Glomerular visceral epithelial cell (primary cell): ENCODE data around the gene OTX1.
"Not testable (repeated sequence)": the region's sequence is repeated elsewhere in the genome, so short reads cannot be mapped to it uniquely, and the experiment has no call there.

ENCODE experiments used
- DNase-seq: peaks from one replicate; pipeline ENCODE4 v3.0.0-alpha.2; 2016; ENCODE audit errors: extremely low spot score

OTX1 gene

GRCh38 chr2:63050334-63051041, at the start of gene OTX1:
OTX1 (plus strand) TSS chr2:63050830; CDS start chr2:63052991, 2,161 bp downstream.
- DNase-seq = peak; percentile 85

DNA sequence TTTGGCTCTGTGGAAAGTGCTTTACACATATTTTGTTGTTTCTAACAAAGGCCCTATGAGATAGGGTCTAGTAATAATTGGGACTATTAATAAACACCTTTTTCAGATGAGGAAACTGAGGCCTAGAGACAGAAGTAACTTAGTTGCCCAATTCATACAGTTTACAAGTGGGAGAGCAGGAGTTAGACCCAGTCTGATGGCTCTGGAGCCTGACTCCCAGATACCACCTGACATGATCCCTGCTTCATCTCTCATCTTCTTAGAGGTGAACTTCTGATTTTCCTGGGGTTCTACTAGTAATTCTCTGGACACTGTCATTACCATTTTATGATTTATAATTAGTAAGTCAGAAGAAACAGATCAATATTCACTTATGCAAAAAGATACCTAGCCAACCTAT, 49.1 kb upstream of the OTX1 start:
- no peak for DNase-seq

GRCh38 chr2:63003351-63003750, 47.3 kb upstream of the OTX1 start:
- no peak for DNase-seq

DNA sequence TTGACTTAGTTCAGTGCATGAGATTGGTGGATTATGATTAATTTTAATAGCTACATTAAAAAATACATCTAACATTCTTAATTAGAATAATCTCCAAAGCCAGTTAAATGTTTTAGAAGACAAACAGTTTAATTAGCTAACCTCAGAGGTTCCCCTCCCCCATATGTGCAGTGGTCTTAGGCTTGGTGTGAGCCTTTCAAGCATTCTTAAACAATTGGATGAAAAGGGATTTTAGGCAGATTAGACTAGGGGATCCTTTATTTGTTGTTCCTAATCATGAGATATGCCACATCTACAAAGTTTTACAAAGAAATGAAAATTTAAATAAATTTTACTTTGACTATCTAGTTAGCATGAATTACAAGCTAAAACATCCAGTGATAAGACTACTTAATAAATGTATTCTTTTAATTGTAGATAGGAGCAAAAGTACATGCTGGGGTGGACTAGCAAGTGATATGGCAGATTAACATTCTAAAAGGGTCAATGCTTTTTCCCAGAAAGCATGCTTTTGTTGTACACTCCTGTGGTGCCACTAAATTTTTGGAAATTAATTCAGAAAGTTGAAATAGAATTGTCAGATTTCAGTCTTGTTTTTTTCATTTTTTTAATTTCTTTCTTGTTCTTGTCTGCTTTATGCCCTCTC, 42.7 kb upstream of the OTX1 start:
- DNase-seq = no peak

DNA sequence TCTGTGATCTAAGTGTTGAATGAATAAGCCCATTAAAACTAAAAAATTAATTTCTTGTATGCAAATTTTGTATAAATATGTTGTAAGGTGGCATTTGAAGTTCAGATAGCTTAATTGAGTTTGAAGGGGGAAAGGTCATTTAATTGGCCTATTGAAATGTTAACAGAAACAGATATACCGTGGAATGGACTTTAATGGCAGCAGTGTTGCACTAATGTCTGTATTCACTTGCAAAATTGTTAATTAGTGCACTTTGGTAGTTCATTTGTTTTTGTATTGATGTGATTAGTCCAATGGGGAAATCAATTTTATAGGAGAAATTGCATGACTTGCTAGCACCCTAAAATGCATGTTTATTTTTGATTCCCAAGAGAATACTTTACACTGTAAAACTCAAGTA, 41.8 kb upstream of the OTX1 start:
- no peak for DNase-seq

DNA sequence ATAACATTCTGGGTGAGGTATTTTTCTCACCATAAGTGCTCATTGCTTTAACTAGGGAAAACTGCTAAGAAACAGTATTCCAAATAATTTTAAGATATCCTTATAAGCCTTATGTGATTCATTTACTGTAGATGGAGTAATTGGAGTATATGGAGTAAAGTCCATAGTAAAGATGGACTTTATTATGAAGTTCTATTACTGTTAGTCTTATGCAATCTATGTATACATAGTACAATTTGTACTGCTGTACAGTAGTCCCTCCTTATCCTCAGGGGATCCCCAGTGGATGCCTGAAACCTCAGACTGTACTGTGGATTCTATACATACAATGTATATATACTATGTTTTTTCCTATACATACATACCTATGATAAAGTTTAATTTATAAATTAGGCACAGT, 41.1 kb upstream of the OTX1 start:
- no peak for DNase-seq

DNA sequence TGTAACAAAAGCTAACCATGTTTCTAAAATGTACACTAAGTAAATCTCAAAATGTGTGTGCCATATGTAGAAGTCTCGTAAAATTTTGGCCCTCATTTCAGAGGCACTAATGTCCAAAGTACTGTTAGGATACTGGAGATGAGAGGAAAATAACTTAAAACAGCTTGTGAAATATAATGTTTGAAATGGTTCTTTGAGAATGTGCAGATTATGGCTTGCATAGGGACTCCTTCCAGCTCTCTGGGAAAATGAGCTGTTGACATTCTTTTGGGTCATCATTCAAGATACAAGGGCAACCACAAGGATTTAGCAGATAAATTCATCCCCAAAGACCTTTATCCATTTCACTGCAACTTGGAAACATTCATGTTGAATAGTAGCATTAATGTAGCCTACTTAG, 38.1 kb upstream of the OTX1 start:
- no peak for DNase-seq

DNA sequence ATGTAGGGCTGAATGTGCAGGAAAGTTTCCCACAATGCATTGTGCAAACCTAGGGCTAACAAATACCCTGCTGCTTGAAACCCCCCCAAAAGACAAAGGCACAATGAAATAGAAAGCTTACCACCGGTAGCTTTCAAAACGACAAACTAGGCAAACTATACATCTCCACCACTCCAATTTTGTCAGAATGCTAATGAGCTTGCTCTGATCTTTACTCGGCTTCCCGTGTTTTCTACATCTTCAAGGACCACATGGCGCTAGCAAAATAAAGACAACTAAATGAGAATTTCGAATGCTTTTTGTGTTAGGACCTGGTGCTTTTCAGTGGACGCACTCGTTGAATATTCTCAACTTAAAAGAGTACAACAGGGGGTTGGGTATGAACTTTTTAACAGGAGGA, 37.2 kb upstream of the OTX1 start:
- DNase-seq = no peak

DNA sequence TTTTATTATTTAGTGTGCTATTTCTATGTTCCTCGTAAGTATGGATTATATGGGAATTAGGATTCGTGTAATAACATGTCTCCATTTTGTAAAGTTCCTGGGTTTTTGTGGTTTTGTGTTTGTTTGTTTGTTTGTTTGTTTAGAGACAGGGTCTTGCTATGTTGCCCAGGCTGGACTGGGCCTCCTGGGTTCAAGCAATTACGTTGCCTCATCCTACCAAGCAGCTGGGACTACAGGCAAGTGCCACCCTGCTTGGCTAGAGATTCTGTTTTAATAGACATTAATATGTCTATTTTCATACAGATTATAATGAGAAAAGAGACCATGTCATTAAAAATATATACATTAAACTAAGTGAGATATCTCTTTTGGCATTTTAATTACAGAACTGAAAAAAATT, 35.2 kb upstream of the OTX1 start:
- DNase-seq = no peak

DNA sequence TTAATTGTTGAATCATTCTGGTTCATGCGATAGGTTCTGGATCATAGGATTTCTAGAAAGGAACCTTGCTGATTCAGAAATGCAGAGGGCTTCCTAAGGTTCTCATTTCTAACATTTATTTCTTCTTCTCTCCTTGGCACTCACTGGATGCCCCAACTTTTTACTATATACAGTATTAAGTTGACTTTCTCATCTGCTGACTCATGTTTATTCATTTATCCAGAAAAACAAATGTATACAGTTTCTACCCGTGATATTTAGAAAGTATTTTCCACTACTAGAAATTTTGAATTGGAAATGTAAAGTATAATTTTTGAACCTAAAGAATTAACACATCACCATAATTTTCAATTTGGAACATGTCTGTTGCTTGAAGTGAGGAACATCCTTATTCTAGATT, 32.2 kb upstream of the OTX1 start:
- DNase-seq = no peak

DNA sequence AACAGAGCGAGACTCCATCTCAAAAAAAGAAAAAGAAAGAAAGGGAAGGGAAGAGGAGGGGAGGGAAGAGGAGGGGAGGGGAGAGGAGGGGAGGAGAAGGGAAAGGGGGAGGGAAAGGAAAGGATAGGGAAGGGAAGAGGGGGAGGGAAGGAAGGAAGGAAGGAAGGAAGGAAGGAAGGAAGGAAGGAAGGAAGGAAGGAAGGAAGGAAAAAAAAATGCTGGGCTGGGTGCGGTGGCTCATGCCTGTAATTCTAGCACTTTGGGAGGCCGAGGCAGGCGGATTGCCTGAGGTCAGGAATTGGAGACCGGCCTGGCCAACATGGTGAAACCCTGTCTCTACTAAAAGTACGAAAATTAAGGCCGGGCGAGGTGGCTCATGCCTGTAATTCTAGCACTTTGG, 30.9 kb upstream of the OTX1 start:
- not testable (repeated sequence) for DNase-seq

DNA sequence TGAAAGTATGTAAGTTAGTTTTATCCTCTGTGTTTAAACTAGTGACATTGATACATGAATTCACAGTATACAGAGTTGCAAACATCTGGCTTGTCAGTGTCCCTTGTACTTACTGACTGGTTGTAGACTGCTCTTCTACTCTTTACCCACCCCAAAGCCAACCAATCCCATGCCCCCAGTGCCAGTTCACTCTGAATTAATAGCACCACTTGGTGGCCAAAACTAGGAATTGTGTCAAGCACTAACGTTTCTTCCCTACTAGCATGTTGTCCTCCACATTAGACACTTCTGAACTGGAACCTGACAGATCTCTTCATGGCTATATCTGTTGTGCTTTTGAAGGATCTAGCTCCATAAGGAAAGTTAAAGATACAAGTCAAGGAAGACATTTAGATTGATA, 27.2 kb upstream of the OTX1 start:
- peak; percentile 15 for DNase-seq

DNA sequence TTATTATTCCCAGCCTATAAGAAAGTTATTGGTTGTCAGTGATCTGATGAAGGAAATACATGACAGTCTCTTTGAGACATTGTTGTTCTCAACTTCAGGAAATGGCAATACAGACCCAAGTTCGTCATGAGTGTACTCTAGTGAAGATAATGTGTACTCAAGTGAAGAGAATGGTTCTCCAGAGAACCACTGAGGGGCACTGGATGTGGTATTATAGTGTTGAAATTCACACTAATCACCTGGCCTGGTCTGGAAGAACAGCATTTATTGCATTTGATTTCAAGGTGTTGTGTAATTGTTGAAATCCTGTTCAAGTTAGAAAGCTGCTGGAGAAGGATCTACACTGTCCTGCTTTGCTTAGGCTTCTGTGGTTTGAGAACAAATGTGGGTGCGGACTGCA, 23.4 kb upstream of the OTX1 start:
- DNase-seq = no peak

DNA sequence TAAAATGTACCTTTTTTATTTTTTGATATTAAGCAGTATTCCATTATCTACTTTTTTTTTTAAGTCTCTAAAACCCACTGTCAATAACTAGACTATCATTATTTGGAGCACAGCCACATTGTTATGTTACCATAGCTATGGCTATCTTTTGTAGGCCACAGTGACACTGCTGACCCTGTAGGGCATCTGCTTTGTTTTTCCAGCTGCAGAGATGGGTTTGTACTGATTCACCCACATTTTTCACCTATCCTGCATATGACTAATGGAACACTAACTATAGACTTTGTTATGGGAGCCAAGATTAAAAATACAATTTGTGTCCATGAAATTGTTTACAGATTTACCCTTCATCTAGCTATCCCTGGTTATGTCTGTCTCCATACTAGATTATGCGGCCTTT, 21.6 kb upstream of the OTX1 start:
- DNase-seq = peak; percentile 39

DNA sequence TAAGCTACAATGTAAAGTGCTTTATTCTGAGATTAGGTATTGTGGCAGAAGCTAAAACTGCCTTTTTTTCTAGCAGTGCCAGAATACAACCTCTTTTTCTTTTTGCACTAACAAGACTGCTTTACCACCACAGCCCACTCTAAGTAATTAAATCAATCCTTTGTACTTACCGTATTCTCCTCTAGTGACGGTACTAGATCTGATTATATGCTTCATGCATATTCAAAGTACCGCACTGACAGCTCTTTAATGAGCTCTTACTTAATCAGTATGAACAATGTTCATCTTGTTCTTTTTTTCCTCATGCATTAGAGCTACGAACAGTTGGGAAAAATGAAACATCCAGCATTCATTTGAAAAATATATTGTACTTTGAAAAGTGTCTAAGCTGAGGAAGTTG, 16.1 kb upstream of the OTX1 start:
- DNase-seq = no peak

GRCh38 chr2:63035169-63035568, 15.5 kb upstream of the OTX1 start:
- DNase-seq = no peak

- no peak for DNase-seq
Measured at GRCh38 chr2:63035660-63036059, 15.0 kb upstream of the OTX1 start.

- DNase-seq = no peak
Measured at GRCh38 chr2:63038034-63038433, 12.6 kb upstream of the OTX1 start.

DNA sequence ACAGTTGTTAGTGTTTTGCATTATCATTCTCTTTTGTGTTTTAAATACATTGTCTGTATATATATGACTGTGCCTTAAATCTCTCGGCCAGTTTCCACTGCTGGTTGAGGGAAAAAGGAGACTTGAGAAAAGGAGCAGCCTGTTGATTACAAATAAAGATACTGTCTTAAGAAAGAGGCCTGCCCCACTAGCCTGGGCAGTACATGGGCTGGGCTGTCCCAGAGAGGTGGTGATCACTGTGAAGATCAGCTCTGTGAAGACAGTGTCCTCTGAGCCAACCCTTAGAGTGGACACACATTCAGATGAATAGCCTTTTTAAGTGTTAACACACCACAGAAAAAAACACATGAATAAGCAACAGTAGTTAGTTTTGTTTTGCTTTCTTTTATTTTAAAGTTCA, 10.0 kb upstream of the OTX1 start:
- DNase-seq = no peak

- no peak for DNase-seq
Measured at GRCh38 chr2:63041592-63041991, 9.0 kb upstream of the OTX1 start.

- no peak for DNase-seq
Measured at GRCh38 chr2:63044362-63045327, 6.0 kb upstream of the OTX1 start.

- no peak for DNase-seq
Measured at GRCh38 chr2:63046552-63046951, 4.1 kb upstream of the OTX1 start.

DNA sequence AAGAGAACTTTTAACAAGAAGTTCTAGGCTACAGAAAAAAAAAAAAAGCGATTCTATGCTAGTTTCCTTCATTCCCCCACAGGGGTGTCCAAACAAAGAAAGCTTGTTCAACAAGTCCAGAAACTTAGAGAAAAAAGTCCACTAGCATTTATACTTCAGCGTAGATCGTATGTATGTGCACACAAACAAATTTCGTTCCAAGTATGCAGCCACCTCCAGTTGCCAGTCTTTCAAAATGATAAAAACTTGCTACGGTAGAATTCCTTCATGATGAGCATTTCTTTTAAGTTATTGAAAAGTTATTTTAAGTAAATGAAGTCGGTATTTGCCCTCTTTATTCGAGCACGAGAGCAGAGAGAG, 3.7 kb upstream of the OTX1 start:
- DNase-seq = no peak
